Epidermal melanocyte (primary cell): ENCODE results near the gene MRPL21.

ENCODE experiments used
- DNase-seq: peaks from one replicate; pipeline ENCODE4 v3.0.0; 2011; ENCODE audit warnings: low spot score; ENCODE audit not compliant: insufficient read length

The MRPL21 gene

DNA sequence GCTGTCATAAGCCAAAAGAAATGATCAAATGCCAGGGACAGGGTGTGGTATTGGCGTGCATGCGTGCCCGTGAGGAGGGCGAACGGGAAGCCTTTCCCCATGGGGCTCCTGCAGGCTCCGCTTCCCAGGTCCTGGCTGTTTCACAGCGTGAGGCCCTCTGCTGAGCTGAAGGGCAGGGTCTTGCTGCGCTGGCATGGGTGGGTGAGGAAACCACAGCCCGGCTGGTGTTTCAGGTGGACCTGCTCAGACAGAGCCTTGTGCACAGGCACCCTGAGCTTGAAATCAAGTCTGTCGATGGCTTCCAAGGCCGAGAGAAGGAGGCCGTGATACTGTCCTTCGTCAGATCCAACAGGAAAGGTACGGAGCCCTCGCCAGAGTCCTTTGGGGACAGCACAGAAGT is 31.4 kb upstream of the MRPL21 start:
- no peak for DNase-seq

DNA sequence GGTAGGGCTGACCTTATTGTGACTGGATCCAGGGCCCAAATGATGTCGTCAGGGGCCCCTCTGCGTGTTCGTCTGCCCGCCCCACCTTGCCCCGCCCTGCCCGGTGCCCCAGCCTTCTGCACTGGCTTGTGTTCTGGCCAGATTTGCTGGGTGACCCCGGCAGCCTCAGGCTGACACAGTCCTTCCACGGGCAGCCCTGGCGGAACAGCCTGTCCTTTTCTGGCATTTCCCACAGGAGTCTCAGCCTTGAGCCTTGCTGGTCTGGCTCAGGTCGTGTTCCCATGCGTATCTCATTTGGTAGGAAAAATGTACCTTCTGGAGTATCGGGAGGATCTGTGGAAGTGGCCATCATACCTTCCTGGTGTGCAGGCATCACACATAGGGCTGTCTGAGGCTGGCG is 31.0 kb upstream of the MRPL21 start:
- no peak for DNase-seq

DNA sequence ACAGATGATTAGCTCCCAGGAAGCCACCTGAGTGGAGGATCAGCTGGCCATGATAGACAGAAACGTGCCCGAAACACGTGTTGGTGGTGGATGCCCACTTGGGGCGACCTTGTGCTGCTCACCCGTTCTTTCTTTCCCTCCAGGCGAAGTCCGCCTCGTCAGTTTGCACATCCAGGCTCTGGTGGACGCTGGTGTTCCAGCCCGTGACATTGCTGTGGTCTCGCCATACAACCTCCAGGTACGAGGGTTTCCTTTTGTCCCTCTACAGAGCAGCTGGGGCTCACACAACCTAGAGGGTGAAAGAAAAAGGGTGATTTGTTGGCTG is 30.7 kb upstream of the MRPL21 start:
- DNase-seq, result no peak

DNA sequence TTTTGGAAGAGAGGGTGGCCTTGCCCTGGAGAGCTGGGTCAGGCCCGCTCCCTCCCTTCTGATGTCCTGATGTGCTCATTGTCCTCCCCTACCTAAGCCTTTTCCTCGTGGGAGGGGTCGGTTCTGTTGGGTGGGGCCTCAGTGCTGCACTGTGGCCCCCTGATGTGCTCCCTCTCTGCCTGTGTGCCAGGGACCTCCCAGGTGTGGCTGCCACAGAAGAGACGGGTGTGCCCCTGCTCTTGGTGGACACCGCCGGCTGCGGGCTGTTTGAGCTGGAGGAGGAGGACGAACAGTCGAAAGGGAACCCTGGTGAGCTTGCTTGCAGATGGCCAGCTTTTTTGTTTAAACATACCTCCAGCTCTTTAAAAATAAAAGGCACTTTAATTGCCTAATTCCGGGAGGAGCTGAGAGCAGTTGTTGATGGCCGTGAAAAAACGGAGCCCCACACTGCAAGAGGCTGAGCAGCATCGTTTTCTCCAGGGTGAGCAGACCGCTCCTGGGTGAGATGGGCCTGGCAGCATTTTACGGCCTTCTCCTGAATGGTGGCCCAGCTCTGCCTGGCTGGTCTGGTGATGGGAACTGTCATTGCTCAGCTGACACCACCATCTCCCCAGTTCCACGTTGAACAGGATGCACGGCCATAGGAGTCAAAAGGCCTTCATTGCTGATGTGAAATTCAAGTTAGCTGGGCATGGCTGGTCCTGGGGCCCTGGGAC is 30.1 kb upstream of the MRPL21 start:
- no peak for DNase-seq

DNA sequence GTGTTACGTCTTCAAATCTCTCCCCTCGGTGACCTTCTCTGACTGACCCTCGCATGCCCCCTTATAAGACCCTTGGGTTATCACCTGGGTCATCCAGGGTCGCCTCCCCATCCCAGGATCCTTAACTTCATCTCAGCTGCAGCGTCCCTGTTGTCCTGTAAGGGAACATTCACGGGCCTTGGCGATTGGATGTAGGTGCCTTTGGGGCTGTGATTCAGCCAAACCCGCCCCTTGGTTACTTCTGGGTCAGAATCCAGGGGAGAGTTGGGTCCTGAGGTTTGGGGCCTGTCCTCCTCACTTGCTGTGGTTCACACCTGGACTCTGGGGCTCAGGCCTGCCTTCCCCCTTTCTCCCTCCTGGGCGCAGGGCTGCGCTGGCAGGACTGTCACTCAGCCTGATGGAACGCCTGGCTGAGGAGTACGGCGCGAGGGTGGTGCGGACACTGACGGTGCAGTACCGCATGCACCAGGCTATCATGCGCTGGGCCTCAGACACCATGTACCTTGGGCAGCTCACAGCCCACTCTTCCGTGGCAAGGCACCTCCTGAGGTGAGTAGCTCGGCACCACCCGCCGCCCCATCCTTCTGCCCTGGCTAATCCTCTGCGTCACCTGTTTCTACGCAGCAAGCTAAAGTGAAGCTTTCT is 29.4 kb upstream of the MRPL21 start:
- no peak for DNase-seq

DNA sequence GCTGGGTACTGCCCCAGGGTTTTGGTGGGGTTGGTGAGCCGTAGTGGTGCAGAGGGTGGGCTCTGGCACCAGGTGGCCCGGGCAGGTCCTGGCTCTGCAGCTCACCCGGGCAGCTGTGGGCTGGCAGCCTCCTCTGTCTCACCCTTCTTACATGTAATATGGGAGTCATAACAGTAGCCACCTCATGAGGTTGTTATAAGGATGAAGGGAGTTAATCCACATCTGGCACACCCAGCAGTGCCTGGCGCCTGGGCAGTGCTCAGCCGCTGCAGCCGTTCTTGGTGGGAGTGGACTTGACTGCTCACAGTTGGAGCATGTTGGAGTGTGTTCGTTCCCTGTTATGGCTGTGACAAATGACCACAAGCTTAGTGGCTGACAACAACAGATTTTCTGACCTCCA is 28.7 kb upstream of the MRPL21 start:
- no peak for DNase-seq

DNA sequence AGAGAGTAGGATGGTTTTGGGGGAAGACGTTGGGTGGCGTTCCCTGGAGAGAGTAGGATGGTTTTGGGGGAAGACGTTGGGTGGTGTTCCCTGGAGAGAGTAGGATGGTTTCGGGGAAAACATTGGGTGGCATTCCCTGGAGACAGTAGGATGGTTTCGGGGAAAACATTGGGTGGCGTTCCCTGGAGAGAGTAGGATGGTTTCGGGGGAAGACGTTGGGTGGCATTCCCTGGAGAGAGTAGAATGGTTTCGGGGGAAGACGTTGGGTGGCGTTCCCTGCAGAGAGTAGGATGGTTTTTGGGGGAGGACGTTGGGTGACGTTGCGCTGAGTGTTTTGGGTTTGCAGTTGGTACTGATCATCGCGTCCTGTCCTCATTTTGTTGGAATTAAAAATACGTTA is 28.3 kb upstream of the MRPL21 start:
- no peak for DNase-seq

GRCh38 chr11:68930991-68931855 is 27.6 kb upstream of the MRPL21 start:
- no peak for DNase-seq

GRCh38 chr11:68929706-68930570 is 26.3 kb upstream of the MRPL21 start:
- DNase-seq, result no peak

- no peak for DNase-seq
Measured at GRCh38 chr11:68929135-68929534, 25.5 kb upstream of the MRPL21 start.

DNA sequence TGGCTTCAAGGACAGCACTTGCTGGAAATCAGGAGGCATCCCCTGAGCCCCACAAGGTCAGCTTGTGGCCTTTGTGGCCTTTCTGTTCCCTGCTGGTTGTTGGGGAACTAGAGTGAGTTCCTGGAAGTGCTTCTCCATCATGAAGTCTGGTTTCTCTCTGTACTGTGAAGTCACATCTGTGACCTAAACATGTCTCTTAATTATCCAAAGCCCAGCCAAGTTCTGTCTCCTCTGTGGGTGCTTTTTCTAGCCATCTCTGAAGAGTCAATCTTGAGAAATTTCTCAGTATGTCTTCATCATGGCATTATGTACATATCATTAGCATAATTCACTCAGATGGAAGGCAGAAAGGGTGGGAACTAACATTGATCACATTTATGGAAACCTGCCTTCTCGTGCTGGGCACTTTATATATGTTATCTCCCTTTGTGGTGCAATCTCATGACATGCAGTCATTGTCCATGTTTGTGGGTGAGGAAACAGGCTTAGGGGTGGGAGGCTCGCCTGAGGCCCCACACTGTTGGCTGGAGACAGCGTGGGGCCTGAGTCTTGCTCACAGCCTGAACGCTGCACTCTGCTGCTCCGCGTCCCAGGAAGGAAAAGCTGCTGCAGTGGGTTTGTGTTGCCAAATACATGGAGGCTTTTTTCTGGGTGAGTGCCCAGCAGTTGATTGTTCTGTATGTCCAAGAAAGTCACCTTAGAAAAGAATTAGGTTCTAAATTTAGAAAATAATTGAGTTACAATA is 24.7 kb upstream of the MRPL21 start:
- DNase-seq, result no peak

GRCh38 chr11:68927280-68928135 is 23.9 kb upstream of the MRPL21 start:
- no peak for DNase-seq

- DNase-seq, result no peak
Measured at GRCh38 chr11:68925611-68926010, 22.0 kb upstream of the MRPL21 start.

- no peak for DNase-seq
Measured at GRCh38 chr11:68924073-68924925, 20.7 kb upstream of the MRPL21 start.

DNA sequence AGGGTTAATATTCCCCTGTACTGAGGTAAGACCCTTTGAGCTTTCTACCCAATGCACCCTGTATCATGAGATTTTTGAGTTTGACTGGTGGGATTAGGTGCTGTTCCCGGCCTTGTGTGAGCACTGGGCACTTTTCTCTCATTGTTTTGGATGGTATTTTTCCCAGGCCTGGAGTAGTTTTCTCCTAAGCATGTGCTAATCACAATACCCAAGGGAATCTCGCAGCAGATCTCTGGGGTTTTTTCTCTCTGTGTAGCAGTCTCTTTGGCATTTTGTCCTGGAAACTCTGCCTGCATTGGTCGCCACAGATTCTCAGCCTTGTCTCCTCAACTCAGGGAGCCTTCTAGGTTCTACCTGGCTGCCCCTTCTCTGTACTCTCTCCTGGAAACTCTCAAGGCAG is 20.0 kb upstream of the MRPL21 start:
- DNase-seq, result no peak

DNA sequence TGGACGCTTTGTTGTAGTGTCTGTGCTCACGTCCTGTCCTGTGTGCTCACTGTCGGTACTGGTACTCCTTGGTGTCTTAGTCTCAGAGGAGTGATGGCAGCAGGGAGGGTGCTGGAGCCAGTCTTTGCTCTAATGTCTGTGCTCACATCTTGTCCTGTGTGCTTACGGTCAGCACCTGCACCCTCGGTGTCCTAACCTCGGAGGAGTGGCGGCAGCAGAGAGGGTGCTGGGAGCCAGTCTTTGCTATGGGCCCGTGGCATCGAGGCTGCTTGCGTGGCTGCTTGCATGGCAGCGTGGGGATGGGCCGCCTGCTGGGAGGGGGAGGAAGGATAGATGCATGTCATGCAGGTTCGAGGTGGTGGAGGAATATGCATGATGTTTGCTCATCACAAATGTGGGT is 12.8 kb upstream of the MRPL21 start:
- no peak for DNase-seq

DNA sequence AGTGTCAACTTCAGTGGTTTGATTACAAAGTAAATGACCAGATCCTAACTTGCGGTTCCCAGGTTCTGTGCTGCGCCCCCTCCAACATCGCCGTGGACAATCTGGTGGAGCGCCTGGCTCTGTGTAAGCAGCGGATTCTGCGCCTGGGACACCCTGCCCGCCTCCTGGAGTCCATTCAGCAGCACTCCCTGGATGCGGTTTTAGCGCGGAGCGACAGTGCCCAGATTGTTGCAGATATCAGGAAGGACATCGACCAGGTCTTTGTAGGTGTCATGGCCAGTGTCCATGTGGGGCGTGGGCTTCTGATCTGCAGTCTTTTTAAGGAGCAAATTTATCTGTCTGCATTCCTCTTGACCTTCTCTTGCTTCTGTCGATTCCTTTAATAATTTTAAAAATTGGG is 11.1 kb upstream of the MRPL21 start:
- DNase-seq, result no peak

DNA sequence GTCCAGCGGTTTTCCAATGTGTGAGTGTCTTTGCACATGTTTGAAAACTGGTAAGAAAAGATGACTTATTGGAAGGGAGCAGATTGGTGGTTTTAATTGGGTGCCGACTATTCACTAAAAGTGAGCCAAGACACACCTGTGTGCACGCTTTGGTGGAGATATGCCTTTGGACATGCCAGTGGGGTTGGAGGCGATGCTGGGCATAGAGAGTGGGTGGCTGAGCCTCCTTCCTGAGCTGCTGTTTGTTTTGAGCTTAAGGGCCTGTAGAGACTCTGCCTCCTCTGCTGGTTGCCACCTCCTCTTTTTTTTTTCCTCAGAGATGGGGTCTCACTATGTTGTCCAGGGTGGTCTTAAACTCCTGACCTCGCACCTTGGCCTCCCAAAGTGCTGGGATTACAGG is 9.6 kb upstream of the MRPL21 start:
- DNase-seq, result no peak

GRCh38 chr11:68912254-68912653 is 8.6 kb upstream of the MRPL21 start:
- no peak for DNase-seq
